HCT116 (cell line): ENCODE data around the gene PIK3R4. TPM values are rescaled to one million over a fixed set of nuclear protein-coding genes. Genes with fewer than 3 reads are reported as not detected.

ENCODE experiments used
- ATAC-seq: fragments of 200-7000 bp; cut with Tn5 transposase; 2 replicates; pipeline ENCODE4 v1.9.1; 2020; ENCODE audit warnings: mild to moderate bottlenecking, moderate library complexity
- BruUV-seq: library from RNA; stranded (reverse); fragments of 400-500 nt; replicated peaks from 2 replicates; lab custom pipeline; 2021; lab: Mats Ljungman, UMichigan
- CTCF ChIA-PET: fragments of 300-600 bp; sonication (Branson Sonifier 250); formaldehyde crosslinking; loops from one replicate; lab custom pipeline; 2021; ENCODE audit warnings: antibody characterized with exemption; lab: Charles Lee
- POLR2A ChIA-PET: fragments of 300-600, 350-600 bp; sonication (Branson Sonifier 250); formaldehyde crosslinking; loops from one replicate; lab custom pipeline; 2021; ENCODE audit warnings: antibody characterized with exemption; lab: Charles Lee
- RAD21 ChIA-PET, 2 experiments: fragments of 300-600 bp; sonication (Branson Sonifier 250); formaldehyde crosslinking; loops; one replicate each; lab custom pipeline; 2023; ENCODE audit warnings: low total read pairs in 2 of 2; ENCODE audit not compliant: uncharacterized antibody in 2 of 2, unreplicated experiment in 2 of 2, low non-redundant PET in 1 of 2; lab: Charles Lee
- DNase-seq: peaks from one replicate; pipeline ENCODE4 v3.0.0-alpha.2; 2010; ENCODE audit warnings: low read depth, low spot score
- H2AFZ ChIP-seq: fragments of 200-600 bp; shearing (Covaris generic), sonication (generic); 2 replicates; pipeline ENCODE4 v1.6.1; 2017; ENCODE audit warnings: low read depth, mixed run types, mixed read lengths, antibody characterized with exemption, low read length; ENCODE audit not compliant: poor library complexity, severe bottlenecking
- H3K27ac ChIP-seq: 2 replicates; pipeline ENCODE4 v1.5.1; 2012; ENCODE audit warnings: low read depth, low read length
- H3K27me3 ChIP-seq: fragments of 200-600 bp; sonication (generic); 2 replicates; pipeline ENCODE4 v1.6.1; 2016; ENCODE audit warnings: mixed run types, low read length, mixed read lengths; ENCODE audit not compliant: insufficient read depth
- H3K36me3 ChIP-seq, 2 experiments: fragments of 200-500 bp in 1 of 2; fragments of 200-600 bp in 1 of 2; sonication (Bioruptor generic) in 1 of 2; sonication (generic) in 1 of 2; 2 replicates each; pipeline versions ENCODE4 v1.5.1 to v1.6.1; 2014 to 2016; ENCODE audit warnings: low read length in 2 of 2, inconsistent platforms in 1 of 2, mixed read lengths in 1 of 2, mixed run types in 1 of 2; ENCODE audit not compliant: insufficient read depth in 2 of 2, control insufficient read depth in 1 of 2
- H3K4me1 ChIP-seq, 2 experiments: fragments of 200-600 bp in 1 of 2; sonication (generic) in 1 of 2; 2 replicates each; pipeline versions ENCODE4 v1.5.1 to v1.6.1; 2012 to 2017; ENCODE audit warnings: low read length in 2 of 2, inconsistent platforms in 1 of 2, mild to moderate bottlenecking in 1 of 2, mixed read lengths in 1 of 2, mixed run types in 1 of 2, moderate library complexity in 1 of 2; ENCODE audit not compliant: insufficient read depth in 2 of 2, control insufficient read depth in 1 of 2
- H3K4me2 ChIP-seq: fragments of 200-600 bp; sonication (generic); 2 replicates; pipeline ENCODE4 v1.6.1; 2017; ENCODE audit warnings: mixed run types, low read length, mixed read lengths
- H3K4me3 ChIP-seq, 2 experiments: fragments of 200-600 bp in 1 of 2; sonication (generic) in 1 of 2; replicated peaks in 1 of 2; 2 replicates each; pipeline ENCODE4 v1.5.1; 2011 to 2016; ENCODE audit warnings: low read length in 2 of 2, control low read depth in 1 of 2, low read depth in 1 of 2, mild to moderate bottlenecking in 1 of 2, mixed read lengths in 1 of 2, mixed run types in 1 of 2
- H3K79me2 ChIP-seq: fragments of 200-600 bp; sonication (generic); 2 replicates; pipeline ENCODE4 v1.6.1; 2017; ENCODE audit warnings: mild to moderate bottlenecking, mixed run types, low read length, moderate library complexity, mixed read lengths; ENCODE audit not compliant: insufficient read depth
- H3K9ac ChIP-seq: fragments of 200-600 bp; sonication (generic); 2 replicates; pipeline ENCODE4 v1.6.1; 2016; ENCODE audit warnings: low read length, mixed read lengths
- H3K9me2 ChIP-seq: fragments of 200-600 bp; sonication (generic), shearing (Covaris generic); 2 replicates; pipeline ENCODE4 v1.6.1; 2017; ENCODE audit warnings: mixed run types, mild to moderate bottlenecking, moderate library complexity; ENCODE audit not compliant: insufficient read depth
- H3K9me3 ChIP-seq, 2 experiments: fragments of 200-500 bp in 1 of 2; fragments of 200-600 bp in 1 of 2; sonication (Bioruptor generic) in 1 of 2; sonication (generic) in 1 of 2; 2 replicates each; pipeline ENCODE4 v1.6.1; 2014 to 2017; ENCODE audit warnings: low read length in 2 of 2, mixed read lengths in 2 of 2, inconsistent platforms in 1 of 2, low read depth in 1 of 2, mild to moderate bottlenecking in 1 of 2, mixed run types in 1 of 2, moderate library complexity in 1 of 2; ENCODE audit not compliant: control insufficient read depth in 1 of 2, insufficient read depth in 1 of 2
- H4K20me1 ChIP-seq: fragments of 200-600 bp; sonication (generic), shearing (Covaris generic); 2 replicates; pipeline ENCODE4 v1.6.1; 2017; ENCODE audit warnings: mixed run types, mild to moderate bottlenecking, moderate library complexity; ENCODE audit not compliant: insufficient read depth
- ATF3 ChIP-seq: IDR thresholded peaks from 2 replicates; pipeline ENCODE4 v1.6.1; 2012
- CBX3 ChIP-seq: IDR thresholded peaks from 2 replicates; pipeline ENCODE4 v1.6.1; 2012; ENCODE audit warnings: low read depth
- CEBPB ChIP-seq: IDR thresholded peaks from 2 replicates; pipeline ENCODE4 v1.6.1; 2012; ENCODE audit warnings: low read depth
- EGR1 ChIP-seq: IDR thresholded peaks from 2 replicates; pipeline ENCODE4 v1.6.1; 2012; ENCODE audit warnings: low read depth
- EZH2 ChIP-seq: fragments of 200-600 bp; sonication (generic); IDR thresholded peaks from 2 replicates; pipeline ENCODE4 v1.6.1; 2017; ENCODE audit warnings: antibody characterized with exemption, mixed run types
- EZH2phosphoT487 ChIP-seq: fragments of 200-600 bp; IDR thresholded peaks from 2 replicates; pipeline ENCODE4 v1.6.1; 2018; ENCODE audit warnings: antibody characterized with exemption, borderline replicate concordance
- FOSL1 ChIP-seq: IDR thresholded peaks from 2 replicates; pipeline ENCODE4 v1.6.1; 2012; ENCODE audit warnings: low read depth
- JUND ChIP-seq: IDR thresholded peaks from 2 replicates; pipeline ENCODE4 v1.6.1; 2012
- MAX ChIP-seq: IDR thresholded peaks from 2 replicates; pipeline ENCODE4 v1.6.1; 2012
- POLR2A ChIP-seq: IDR thresholded peaks from 2 replicates; pipeline ENCODE4 v1.7.0; 2011; ENCODE audit warnings: borderline replicate concordance; ENCODE audit not compliant: insufficient read depth, insufficient read length; ENCODE audit errors: extremely low read depth
- SIN3A ChIP-seq: IDR thresholded peaks from 2 replicates; pipeline ENCODE4 v1.6.1; 2012; ENCODE audit warnings: low read depth
- SP1 ChIP-seq: IDR thresholded peaks from 2 replicates; pipeline ENCODE4 v1.6.1; 2012; ENCODE audit warnings: low read depth
- SRF ChIP-seq: IDR thresholded peaks from 2 replicates; pipeline ENCODE4 v1.6.1; 2012; ENCODE audit warnings: low read depth
- ZBTB33 ChIP-seq: IDR thresholded peaks from 2 replicates; pipeline ENCODE4 v1.6.1; 2011; ENCODE audit warnings: mild to moderate bottlenecking, low read length, moderate library complexity; ENCODE audit not compliant: insufficient replicate concordance; ENCODE audit errors: extremely low read depth
- ZFX ChIP-seq: fragments of 450-650 bp; IDR thresholded peaks from 2 replicates; pipeline ENCODE4 v1.6.1; 2017
- ZNF274 ChIP-seq: fragments of 200-500 bp; sonication (Bioruptor generic); IDR thresholded peaks from 2 replicates; pipeline ENCODE4 v1.6.1; 2014; ENCODE audit warnings: mild to moderate bottlenecking, low read depth, low read length, inconsistent platforms
- intact Hi-C: fragments of 100-400 bp; cut with micrococcal nuclease; formaldehyde crosslinking; loops from 2 replicates; pipeline ENCODE4 v1.10.0; 2022
- total RNA-seq: library from RNA; stranded (reverse); gene quantifications from one replicate; pipeline ENCODE4 v1.2.1, GENCODE V29; 2021; ENCODE audit not compliant: unreplicated experiment

Gene PIK3R4
- total RNA-seq, 1 experiment from 2014 or later: 23.5 TPM

- TF ChIP-seq POLR2A (no peak), CBX3 (no peak), SRF (no peak), EGR1 (no peak), MAX (no peak), SIN3A (no peak), ATF3 (no peak), EZH2phosphoT487 (no peak), EZH2 (no peak), ZFX (no peak), JUND (no peak)
- no peaks in the 10 kb centered on the region for H3K4me1 ChIP-seq
- DNase-seq (no peak), ATAC-seq (no peak)
- no peaks in the 10 kb centered on the region for H3K27me3 ChIP-seq
- H3K4me2 ChIP-seq: no peak overlapping the region
- BruUV-seq: no TSS peak
- ChIA-PET POLR2A (no interaction called here), RAD21 (no interaction called here), CTCF (no interaction called here)
- no peak overlapping the region for H2AFZ ChIP-seq
- no peaks in the 10 kb centered on the region for H4K20me1 ChIP-seq
- no peak overlapping the region for H3K9ac ChIP-seq
- no peaks in the 10 kb centered on the region for H3K9me3 ChIP-seq
- no peaks in the 10 kb centered on the region for H3K9me2 ChIP-seq
- intact Hi-C loops: no loop called here
- no peak overlapping the region for H3K27ac ChIP-seq
- H3K79me2 ChIP-seq: peaks cover 89% of the 10 kb centered on the region
- H3K4me3 ChIP-seq: no peak overlapping the region
- H3K36me3 ChIP-seq: peaks cover 0 to 7% of the 10 kb centered on the region in 2 experiments; a peak in 1 of 4 replicates
Measured at GRCh38 chr3:130739848-130740247, 6.8 kb downstream of the PIK3R4 start.

GRCh38 chr3:130738241-130738640, 8.4 kb downstream of the PIK3R4 start:
- Histone ChIP-seq H3K27ac (no peak overlapping the region), H3K79me2 (peaks cover 79% of the 10 kb centered on the region), H3K4me1 (no peaks in the 10 kb centered on the region), H2AFZ (no peak overlapping the region), H3K36me3 (peaks cover 3 to 8% of the 10 kb centered on the region in 2 experiments; a peak in 3 of 4 replicates), H3K9ac (no peak overlapping the region), H3K27me3 (no peaks in the 10 kb centered on the region), H4K20me1 (no peaks in the 10 kb centered on the region), H3K4me3 (no peak overlapping the region), H3K9me2 (no peaks in the 10 kb centered on the region), H3K4me2 (no peak overlapping the region), H3K9me3 (no peaks in the 10 kb centered on the region)
- no peak for TF ChIP-seq SIN3A
- TF ChIP-seq CBX3: no peak
- TF ChIP-seq SRF: no peak
- no peak for TF ChIP-seq CEBPB
- TF ChIP-seq EZH2phosphoT487: no peak
- TF ChIP-seq EGR1: no peak
- TF ChIP-seq MAX: no peak
- TF ChIP-seq ZNF274: no peak
- TF ChIP-seq EZH2: no peak
- TF ChIP-seq JUND: no peak
- no peak for TF ChIP-seq SP1
- TF ChIP-seq ZBTB33: no peak
- TF ChIP-seq FOSL1: no peak
- no TSS peak for BruUV-seq
- DNase-seq: no peak
- POLR2A ChIA-PET: no interaction called here
- CTCF ChIA-PET: no interaction called here
- intact Hi-C loops: no loop called here
- no peak for ATAC-seq
- RAD21 ChIA-PET: no interaction called here
